AG10803 (cell line): ENCODE measurements around the gene ERMARD.
A peak's percentile ranks its signal among the peaks of the same experiment; 100 is the strongest.

ENCODE experiments used
- DNase-seq: peaks from one replicate; pipeline ENCODE4 v3.0.0; 2010; ENCODE audit warnings: low read depth
- H3K4me3 ChIP-seq: 2 replicates; pipeline ENCODE4 v1.5.1; 2011; ENCODE audit warnings: mild to moderate bottlenecking, low read length, control low read depth
- TF ChIP-seq, protein P1 (sequence below): conservative IDR thresholded peaks from 2 replicates; pipeline ENCODE4 v1.5.1; 2011; ENCODE audit warnings: mild to moderate bottlenecking, low read length, control low read depth, inconsistent platforms

The ERMARD gene

DNA sequence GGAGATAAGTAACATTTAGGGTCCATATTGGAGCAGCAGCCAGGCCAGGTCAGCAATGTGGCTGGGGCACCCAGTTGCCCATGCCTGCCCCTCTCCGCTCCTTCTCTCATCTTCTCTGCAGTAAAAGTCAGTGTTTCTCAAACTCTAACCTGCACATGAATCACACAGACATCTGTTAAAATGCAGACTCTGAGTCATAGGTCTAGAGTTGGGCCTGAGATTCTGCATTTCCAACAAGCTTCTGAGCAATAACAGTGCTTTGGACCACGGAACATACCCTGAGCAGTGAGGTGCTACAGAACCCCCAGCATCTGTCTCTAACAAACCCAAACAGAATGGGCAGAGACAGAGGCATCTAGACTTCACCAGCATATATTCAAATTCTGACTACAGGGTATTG lies 37.2 kb upstream of the ERMARD start:
- no peak overlapping the region for H3K4me3 ChIP-seq
- DNase-seq: no peak
- TF ChIP-seq, protein P1, sequence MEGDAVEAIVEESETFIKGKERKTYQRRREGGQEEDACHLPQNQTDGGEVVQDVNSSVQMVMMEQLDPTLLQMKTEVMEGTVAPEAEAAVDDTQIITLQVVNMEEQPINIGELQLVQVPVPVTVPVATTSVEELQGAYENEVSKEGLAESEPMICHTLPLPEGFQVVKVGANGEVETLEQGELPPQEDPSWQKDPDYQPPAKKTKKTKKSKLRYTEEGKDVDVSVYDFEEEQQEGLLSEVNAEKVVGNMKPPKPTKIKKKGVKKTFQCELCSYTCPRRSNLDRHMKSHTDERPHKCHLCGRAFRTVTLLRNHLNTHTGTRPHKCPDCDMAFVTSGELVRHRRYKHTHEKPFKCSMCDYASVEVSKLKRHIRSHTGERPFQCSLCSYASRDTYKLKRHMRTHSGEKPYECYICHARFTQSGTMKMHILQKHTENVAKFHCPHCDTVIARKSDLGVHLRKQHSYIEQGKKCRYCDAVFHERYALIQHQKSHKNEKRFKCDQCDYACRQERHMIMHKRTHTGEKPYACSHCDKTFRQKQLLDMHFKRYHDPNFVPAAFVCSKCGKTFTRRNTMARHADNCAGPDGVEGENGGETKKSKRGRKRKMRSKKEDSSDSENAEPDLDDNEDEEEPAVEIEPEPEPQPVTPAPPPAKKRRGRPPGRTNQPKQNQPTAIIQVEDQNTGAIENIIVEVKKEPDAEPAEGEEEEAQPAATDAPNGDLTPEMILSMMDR: no peak

DNA sequence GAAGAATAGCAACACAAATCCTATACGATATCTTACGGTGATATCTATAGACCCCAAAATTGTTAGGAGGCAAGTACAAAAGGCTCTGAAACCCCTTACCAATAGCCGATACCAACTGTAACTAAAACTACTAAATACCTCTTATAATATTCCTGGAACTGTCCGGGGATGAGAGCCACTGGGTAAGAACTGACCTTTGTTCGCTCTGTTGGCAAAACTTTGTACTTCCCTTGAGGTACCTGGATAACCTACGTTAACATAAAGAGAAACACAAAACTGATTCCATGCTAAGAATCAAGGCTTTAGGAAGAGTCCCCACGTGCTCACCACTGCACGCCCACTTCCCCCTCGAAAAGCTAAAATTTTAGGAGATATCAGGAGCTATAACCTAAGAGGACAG lies 36.8 kb upstream of the ERMARD start:
- DNase-seq: no peak
- no peak overlapping the region for H3K4me3 ChIP-seq
- TF ChIP-seq, protein P1: no peak

DNA sequence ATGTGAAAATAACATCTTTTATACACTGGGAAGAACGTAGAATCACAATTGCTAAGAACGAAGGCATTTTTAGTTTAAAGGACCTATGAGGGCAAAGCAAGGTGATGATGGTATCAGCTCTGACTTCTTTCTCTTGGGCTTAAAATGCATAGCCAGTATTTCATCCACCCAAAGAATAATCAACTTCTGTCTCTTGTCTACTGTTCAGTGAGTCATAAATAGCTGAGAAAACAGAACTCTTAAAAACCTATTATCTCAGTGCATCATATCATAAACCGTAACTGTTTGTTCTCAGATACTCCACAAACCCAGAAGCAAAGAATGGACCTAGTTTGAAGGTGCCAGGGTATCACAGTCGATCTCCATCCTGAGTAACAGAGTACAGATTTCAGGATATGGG lies 32.3 kb upstream of the ERMARD start:
- no peak for DNase-seq
- TF ChIP-seq, protein P1: no peak
- no peak overlapping the region for H3K4me3 ChIP-seq

DNA sequence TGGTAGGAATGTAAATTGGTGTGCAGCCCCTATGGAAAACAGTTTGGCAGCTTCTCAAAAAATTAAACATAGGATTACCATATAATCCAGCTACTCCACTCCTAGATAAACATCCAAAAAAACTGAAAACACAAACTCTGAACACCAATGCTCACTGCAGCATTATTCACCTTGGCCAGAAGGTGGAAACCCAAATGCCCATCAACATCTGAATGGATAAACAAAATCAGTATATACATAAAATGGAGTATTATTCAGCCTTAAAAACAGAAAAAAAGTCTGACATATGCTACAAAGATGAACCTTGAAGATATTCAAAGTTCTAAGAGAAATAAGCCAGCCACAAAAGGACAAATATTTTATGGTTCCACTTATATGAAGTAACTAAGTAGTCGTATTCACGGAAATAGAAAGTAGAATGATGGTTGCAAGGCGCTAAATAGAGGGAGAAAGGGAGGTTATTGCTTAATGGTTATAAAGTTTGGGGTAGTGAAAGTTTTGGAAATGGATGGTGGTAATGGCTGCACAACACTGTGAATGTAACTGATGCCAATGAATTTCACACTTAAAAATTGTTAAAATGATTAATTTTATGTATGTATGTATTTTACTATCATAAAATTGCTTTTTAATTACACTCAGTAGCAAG lies 31.1 kb upstream of the ERMARD start:
- TF ChIP-seq, protein P1: peak; percentile 11; the same call in 1 of the 2 replicates
- DNase-seq: no peak
- no peak overlapping the region for H3K4me3 ChIP-seq

DNA sequence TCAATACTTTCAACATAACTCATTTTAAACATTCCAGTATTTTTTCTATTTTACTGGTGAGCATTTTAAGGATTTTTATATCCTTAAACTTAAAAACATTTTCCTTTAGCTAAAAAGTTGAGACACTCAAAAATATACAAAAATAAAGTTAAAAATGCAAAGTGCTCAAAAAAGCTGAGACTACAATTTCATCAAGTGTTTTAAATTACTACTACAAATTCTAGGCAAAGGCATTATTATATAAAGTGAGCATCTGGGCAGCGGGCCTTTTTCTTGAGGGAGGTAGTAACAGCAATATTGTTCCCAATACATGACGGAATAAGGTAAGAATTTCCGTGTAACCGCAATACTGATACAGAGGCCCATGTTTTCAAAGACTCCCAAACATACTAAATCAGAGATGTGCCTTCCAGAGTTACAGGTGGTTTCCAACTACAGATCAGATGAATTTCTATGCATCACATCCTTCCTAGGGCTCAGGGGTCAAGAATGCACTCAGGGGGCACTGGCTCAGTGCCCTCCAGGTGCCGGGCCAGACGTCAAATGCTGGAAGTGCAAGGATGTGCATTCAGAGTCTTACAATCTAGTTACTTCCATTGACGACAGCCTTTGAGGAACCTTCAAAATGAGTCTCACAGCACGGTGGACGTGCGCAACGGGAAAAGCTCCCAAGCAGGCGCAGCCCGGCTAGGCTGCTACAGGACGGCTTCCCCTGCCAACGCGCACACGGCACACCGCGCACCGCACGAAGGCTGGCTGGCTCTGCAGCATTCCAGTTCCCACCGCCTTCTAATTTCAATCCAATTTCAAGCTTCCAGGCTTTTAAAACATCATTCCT lies 28.8 kb upstream of the ERMARD start:
- TF ChIP-seq, protein P1: no peak

DNA sequence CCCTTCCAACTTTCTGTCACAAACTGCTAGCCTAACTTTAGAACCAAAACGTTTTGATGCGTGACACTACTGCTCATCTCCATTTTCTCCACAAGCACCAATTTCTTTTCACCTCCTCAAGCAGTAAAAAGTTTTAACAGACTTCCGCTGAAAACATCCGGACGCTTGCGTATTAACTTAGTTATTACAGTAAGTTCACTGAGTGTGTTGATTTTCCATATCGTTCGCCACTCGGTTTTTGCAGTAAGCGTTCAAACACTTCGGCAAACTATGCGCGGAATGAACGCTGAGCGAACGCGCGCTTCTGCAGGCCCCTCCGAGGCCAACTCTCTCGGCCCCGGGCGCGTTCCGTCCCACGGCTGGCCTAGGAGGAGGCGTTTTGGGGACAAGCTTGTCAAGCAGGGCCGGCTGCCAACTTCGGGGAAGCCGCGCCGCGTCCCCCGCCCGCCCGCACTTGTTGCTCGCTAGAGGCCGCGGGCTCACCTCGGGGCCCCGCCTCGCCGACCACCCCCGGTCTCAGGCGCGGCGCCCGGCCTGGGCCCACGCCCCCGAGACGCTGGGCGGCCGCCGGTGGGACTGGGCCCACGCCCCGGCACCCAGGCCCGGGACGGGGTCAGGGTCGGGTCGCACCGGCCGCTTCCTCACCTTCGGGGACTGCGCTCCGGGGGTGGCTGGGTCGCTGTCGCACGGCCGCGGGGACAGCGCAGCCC lies 28.1 kb upstream of the ERMARD start:
- H3K4me3 ChIP-seq: peak overlapping the region; percentile 67
- TF ChIP-seq, protein P1: no peak
- peak; percentile 71 for DNase-seq

More for the DNA sequence above, 28.8 kb upstream of the ERMARD start:
- peak; percentile 55 for DNase-seq
- H3K4me3 ChIP-seq: peak overlapping the region; percentile 67
